ENCODE data around the gene KCNIP3. TPM values are rescaled to one million over a fixed set of nuclear protein-coding genes. Genes with fewer than 3 reads are reported as not detected.
A peak's percentile ranks its signal among the peaks of the same experiment; 100 is the strongest.

Gene KCNIP3
- total RNA-seq, 1 donor from 2014 or later, result 7.2 TPM

DNA sequence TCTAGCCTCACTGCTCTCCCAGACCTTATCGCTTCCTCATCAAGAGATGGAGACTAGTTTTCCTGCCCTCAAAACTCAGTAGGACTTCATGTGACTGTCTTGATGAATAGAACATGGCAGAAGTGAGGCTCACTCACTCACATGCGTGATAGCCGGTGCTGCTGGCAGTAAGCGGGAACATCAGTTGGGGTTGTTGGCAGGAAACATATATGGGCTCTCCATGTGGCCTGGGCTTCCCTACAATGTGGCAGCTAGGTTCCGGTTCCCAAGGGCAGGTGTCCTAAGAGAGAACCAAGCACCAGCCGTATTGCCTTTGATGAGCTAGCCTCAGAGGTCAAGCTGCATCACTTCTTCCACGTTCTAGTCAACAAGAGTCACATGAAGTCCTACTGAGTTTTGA lies 90.2 kb downstream of the KCNIP3 start:
- no peak for DNase-seq (ENCODE audit: low read depth)

DNA sequence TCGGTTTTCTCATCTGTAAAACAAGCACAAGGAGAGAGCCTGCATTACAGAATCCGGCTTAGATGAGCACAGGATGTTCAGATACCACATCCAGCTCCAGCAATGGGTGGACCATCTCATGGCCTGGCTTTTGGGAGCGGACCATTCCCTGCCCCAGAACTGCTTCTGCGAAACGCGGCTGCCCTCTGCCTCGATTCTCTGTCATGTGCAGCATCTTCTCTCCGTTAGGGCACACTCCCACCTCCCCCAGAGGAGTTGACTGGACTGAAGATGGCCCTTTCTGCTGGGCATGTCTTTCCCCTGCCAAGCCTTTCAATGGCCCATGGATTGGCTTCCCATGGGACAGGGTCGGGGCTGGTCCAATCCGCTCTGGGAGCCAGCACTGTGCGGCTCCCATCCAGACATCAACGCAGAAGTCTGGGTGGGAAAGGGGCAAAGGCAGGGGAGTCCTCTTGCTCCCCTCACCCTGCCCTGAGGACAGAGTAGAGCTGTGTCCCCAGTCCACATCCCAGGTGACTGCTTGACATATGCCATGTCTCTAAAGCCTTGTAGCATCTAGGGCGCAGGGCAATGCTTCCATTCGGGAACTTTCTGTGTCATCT lies 91.0 kb downstream of the KCNIP3 start:
- DNase-seq (ENCODE audit: low read depth), result no peak
- H3K27me3 ChIP-seq (ENCODE audit: control insufficient read depth, insufficient read depth, low read length), result no peaks in the 10 kb centered on the region
- TF ChIP-seq, protein P1, sequence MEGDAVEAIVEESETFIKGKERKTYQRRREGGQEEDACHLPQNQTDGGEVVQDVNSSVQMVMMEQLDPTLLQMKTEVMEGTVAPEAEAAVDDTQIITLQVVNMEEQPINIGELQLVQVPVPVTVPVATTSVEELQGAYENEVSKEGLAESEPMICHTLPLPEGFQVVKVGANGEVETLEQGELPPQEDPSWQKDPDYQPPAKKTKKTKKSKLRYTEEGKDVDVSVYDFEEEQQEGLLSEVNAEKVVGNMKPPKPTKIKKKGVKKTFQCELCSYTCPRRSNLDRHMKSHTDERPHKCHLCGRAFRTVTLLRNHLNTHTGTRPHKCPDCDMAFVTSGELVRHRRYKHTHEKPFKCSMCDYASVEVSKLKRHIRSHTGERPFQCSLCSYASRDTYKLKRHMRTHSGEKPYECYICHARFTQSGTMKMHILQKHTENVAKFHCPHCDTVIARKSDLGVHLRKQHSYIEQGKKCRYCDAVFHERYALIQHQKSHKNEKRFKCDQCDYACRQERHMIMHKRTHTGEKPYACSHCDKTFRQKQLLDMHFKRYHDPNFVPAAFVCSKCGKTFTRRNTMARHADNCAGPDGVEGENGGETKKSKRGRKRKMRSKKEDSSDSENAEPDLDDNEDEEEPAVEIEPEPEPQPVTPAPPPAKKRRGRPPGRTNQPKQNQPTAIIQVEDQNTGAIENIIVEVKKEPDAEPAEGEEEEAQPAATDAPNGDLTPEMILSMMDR (IDR thresholded peaks at IDR 0.05; ENCODE audit: insufficient read depth, low read length, poor library complexity, severe bottlenecking), result no peak
- H3K36me3 ChIP-seq (ENCODE audit: control insufficient read depth, insufficient read depth, low read length), result no peaks in the 10 kb centered on the region
- no peak overlapping the region for H3K4me3 ChIP-seq (ENCODE audit: low read depth, low read length)

More for the DNA sequence above, 90.2 kb downstream of the KCNIP3 start:
- TF ChIP-seq, protein P1 (IDR thresholded peaks at IDR 0.05; ENCODE audit: insufficient read depth, low read length, poor library complexity, severe bottlenecking), result no peak
- no peak overlapping the region for H3K4me3 ChIP-seq (ENCODE audit: low read depth, low read length)
- no peaks in the 10 kb centered on the region for H3K27me3 ChIP-seq (ENCODE audit: control insufficient read depth, insufficient read depth, low read length)
- no peaks in the 10 kb centered on the region for H3K36me3 ChIP-seq (ENCODE audit: control insufficient read depth, insufficient read depth, low read length)

DNA sequence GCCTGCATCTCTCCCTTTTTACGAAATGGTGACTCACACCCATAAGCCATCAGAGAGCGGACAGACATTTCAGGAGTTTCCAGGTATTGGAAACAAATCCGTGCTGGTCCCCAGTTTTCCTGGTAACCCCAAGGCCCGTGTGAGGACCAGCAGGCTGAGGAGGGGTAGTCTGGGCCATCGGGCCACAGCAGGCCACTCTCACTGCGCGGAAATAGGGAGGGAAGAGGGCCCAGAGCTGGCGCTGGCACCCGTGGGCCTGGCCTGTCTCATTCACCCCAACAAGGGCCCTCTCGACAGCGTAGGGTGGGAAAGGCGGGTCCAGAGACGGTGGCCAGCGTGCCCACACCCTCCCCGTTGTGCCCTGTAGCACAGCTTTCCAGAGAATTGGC lies 91.7 kb downstream of the KCNIP3 start:
- no peaks in the 10 kb centered on the region for H3K27me3 ChIP-seq (ENCODE audit: control insufficient read depth, insufficient read depth, low read length)
- TF ChIP-seq, protein P1 (IDR thresholded peaks at IDR 0.05; ENCODE audit: insufficient read depth, low read length, poor library complexity, severe bottlenecking), result no peak
- no peak overlapping the region for H3K4me3 ChIP-seq (ENCODE audit: low read depth, low read length)
- no peak for DNase-seq (ENCODE audit: low read depth)
- H3K36me3 ChIP-seq (ENCODE audit: control insufficient read depth, insufficient read depth, low read length), result no peaks in the 10 kb centered on the region

DNA sequence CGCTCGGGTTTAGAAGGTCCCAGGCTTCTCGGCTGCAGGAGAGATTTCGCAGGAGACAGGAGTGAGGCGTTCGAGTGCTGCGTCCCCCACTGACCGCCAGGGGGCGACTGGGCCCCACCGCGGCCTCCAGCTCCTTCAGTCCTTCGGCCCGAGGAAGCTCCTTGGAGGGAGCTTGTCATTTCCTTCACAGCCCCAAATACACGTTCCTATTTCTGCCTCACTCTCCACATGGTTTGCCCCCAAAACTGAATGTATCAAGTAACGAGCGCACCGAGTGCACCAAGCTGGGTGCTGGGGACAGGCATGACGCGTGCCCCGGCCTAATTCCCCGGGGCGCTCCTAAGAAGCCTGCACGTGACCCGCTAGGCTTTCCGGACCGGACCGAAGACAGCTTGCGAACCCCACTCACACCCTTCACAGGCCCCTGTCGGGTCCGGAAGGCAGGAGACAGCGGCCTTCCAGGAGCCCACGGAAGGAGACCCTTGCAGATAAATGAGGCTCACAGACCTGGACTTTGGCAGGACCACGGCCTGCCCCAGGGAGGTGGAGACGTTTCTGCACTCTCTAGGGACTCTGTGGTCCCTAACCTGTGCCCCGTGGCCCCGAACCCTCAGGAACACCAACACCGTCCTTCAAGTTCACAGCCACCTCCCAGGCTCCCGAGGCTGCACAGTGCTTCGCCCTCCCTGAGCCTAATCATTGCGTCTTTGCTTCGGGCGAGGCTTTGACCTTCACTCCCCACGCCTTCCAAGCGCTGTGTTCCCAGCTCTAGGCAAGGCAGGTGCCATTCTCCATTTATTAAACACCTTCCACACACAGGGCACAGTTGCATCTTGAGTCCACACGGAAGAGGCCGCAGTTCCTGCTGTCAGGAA lies 92.3 kb downstream of the KCNIP3 start:
- H3K4me3 ChIP-seq (ENCODE audit: low read depth, low read length), result no peak overlapping the region
- TF ChIP-seq, protein P1 (IDR thresholded peaks at IDR 0.05; ENCODE audit: insufficient read depth, low read length, poor library complexity, severe bottlenecking), result peak; percentile 98
- DNase-seq (ENCODE audit: low read depth), result no peak

DNA sequence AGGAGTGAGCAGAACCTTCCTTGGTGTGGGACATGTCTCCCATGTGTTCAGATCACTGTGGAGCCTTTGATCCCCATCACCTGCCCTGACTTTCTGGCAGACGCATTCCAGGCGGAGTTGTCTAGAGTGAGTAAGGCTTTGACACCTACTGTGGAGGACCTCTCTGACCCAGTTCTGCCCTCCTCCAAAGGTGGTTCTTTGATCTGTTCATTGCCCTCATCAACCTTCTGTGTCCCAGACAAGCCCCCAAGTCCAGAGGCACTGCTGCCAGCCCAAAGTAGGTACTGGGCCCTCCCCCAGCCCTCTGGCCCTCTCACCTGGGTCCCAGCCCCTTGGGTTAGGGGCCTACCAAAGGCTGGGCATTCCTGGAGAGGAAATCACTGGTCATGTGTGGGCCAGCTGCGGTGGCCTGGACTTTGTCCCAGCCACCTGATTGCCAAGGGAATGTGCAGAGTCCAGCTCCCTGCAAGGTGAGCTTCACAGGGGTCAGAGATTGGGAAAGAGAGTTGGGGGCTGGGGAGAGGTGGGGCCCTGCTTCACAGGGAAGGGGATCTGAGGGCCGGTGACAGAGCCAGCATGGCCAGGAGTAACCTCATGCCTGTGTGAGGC lies 93.2 kb downstream of the KCNIP3 start:
- Histone ChIP-seq H3K4me3 (ENCODE audit: low read depth, low read length) (no peak overlapping the region), H3K36me3 (ENCODE audit: control insufficient read depth, insufficient read depth, low read length) (no peaks in the 10 kb centered on the region), H3K27me3 (ENCODE audit: control insufficient read depth, insufficient read depth, low read length) (no peaks in the 10 kb centered on the region)
- TF ChIP-seq, protein P1 (IDR thresholded peaks at IDR 0.05; ENCODE audit: insufficient read depth, low read length, poor library complexity, severe bottlenecking), result no peak
- DNase-seq (ENCODE audit: low read depth), result no peak

More for the DNA sequence above, 92.3 kb downstream of the KCNIP3 start:
- Histone ChIP-seq H3K36me3 (ENCODE audit: control insufficient read depth, insufficient read depth, low read length) (no peaks in the 10 kb centered on the region), H3K27me3 (ENCODE audit: control insufficient read depth, insufficient read depth, low read length) (no peaks in the 10 kb centered on the region)

Measured in kidney epithelial cell (primary cell).